Measurements from ENCODE around the gene MRPL20.

MRPL20 gene

DNA sequence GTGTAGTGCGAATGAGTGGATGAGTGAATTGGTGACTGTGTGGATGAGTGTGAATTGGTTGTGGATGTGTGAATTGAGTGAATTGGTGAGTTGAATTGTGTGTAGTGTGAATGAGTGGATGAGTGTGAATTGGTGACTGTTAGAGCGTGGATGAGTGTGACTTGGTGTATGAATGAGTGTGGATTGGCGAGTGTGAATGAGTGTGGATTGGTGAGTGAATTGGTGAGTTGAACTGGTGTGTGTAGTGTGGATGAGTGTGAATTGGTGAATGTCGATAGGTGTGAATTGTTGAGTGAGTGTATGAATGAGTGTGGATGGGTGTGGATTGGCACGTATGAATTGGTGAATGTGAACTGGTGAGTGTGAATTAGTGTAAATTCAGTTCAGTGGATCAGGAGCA is 39.8 kb downstream of the MRPL20 start:
- DNase-seq (ENCODE audit: extremely low spot score), result no peak
- no peak for TF ChIP-seq ARNT (IDR thresholded peaks at IDR 0.05)
- CTCF ChIA-PET, result no interaction called here
- POLR2A ChIA-PET, result no interaction called here

DNA sequence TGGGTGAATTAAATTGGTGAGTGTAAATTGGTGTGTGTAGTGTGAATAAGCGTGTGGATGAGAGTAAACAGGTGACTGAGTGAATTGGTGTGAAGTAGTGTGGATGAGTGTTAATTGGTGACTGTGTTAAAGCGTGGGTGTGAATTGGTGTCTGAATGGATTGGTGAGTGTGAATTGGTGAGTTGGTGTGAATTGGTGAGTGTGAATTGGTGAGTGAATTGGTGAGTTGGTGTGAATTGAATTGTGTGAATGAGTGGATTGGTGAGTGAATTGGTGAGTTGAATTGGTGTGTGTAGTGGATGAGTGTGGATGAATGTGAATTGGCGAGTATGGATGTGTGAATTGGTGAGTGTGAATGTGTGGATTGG is 40.4 kb downstream of the MRPL20 start:
- DNase-seq (ENCODE audit: extremely low spot score), result no peak
- POLR2A ChIA-PET, result no interaction called here
- CTCF ChIA-PET, result no interaction called here
- no peak for TF ChIP-seq L3MBTL2 (conservative IDR thresholded peaks at IDR 0.05)
- no peak for TF ChIP-seq FOXA1 (IDR thresholded peaks at IDR 0.05)
- no peak for TF ChIP-seq ELF4 (IDR thresholded peaks at IDR 0.05)
- no peak for TF ChIP-seq FOXM1 (IDR thresholded peaks at IDR 0.05; ENCODE audit: borderline replicate concordance)
- no peak for TF ChIP-seq SP1 (IDR thresholded peaks at IDR 0.05)
- TF ChIP-seq NFRKB (IDR thresholded peaks at IDR 0.05), result no peak
- no peak for TF ChIP-seq BHLHE40 (IDR thresholded peaks at IDR 0.05; ENCODE audit: borderline replicate concordance)
- no peak for TF ChIP-seq ZNF384 (IDR thresholded peaks at IDR 0.05)
- TF ChIP-seq, protein P1, sequence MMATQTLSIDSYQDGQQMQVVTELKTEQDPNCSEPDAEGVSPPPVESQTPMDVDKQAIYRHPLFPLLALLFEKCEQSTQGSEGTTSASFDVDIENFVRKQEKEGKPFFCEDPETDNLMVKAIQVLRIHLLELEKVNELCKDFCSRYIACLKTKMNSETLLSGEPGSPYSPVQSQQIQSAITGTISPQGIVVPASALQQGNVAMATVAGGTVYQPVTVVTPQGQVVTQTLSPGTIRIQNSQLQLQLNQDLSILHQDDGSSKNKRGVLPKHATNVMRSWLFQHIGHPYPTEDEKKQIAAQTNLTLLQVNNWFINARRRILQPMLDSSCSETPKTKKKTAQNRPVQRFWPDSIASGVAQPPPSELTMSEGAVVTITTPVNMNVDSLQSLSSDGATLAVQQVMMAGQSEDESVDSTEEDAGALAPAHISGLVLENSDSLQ (IDR thresholded peaks at IDR 0.05), result no peak
- TF ChIP-seq SUZ12 (IDR thresholded peaks at IDR 0.05), result no peak
- no peak for TF ChIP-seq FOXK2 (IDR thresholded peaks at IDR 0.05)
- no peak for TF ChIP-seq LEF1 (IDR thresholded peaks at IDR 0.05; ENCODE audit: borderline replicate concordance)
- no peak for TF ChIP-seq ARNT (IDR thresholded peaks at IDR 0.05)
- TF ChIP-seq HDGF (IDR thresholded peaks at IDR 0.05; ENCODE audit: borderline replicate concordance), result no peak
- no peak for TF ChIP-seq CTBP1 (IDR thresholded peaks at IDR 0.05; ENCODE audit: borderline replicate concordance)

DNA sequence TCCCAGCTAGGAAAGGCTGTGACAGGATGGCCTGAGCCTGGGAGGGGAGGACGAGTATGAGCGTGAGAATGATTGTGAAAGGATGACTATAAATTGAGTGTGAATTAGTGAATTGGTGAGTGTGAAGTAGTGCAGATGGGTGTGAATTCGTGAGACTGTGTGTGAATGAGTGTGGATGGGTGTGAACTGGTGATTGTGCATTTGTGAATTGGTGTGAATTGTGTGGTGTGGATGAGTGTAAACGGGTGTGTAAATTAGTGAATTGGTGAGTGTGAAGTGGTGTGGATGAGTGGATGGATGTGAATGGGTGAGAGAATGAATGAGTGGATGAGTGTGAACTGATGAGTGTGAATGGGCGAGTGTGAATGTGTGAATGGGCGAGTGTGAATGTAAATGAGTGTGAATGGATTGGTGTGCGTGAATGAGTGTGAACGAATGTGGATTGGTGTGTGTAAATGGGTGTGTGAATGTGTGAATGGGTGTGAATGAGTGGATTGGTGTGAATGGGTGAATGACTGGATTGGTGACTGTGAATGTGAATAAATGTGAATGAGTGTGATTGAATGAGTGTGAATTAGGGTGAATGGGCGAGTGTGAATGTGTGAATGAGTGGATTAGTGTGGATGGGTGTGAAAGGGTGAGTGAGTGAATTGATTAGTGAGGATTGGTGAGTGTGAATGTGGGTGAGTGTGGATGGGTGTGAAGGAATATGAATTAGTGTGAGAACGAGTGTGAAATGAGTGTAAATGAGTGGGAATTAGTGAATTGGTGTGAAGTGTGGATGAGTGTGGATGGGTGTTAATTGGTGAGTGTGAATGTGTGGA is 41.0 kb downstream of the MRPL20 start:
- POLR2A ChIA-PET, result interaction anchor here (0.8 kb wide), 1 partner anchor 8 kb away, joined by 3 read pairs; no protein-coding TSS in a partner anchor

DNA sequence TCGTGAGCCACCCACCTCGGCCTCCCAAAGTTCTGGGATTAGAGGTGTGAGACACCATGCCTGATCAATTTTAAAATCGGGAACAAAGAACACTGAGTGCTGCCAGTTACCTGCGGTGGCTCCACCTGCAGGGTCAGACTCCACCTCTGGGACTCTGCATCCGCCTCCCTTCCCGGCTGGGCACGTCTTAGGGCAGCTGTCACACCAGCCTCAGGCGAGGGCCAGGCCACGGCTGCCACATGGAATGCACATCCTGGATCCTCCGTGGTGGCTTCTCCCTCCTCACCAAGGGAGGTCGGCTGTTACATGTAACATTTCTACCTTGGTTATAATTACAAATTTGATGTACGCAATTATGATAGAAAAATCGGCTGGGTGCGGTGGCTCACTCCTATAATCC is 42.8 kb downstream of the MRPL20 start:
- ChIA-PET POLR2A (no interaction called here), CTCF (interaction anchor here (0.6 kb wide), 1 partner anchor 262 kb away, joined by 3 read pairs; no protein-coding TSS in a partner anchor)
- no peak for TF ChIP-seq FOXK2 (IDR thresholded peaks at IDR 0.05)
- no peak for TF ChIP-seq SUZ12 (IDR thresholded peaks at IDR 0.05)
- TF ChIP-seq L3MBTL2 (conservative IDR thresholded peaks at IDR 0.05), result no peak
- no peak for TF ChIP-seq TARDBP (IDR thresholded peaks at IDR 0.05)
- no peak for TF ChIP-seq ELF4 (IDR thresholded peaks at IDR 0.05)
- TF ChIP-seq BHLHE40 (IDR thresholded peaks at IDR 0.05; ENCODE audit: borderline replicate concordance), result no peak
- no peak for TF ChIP-seq ARNT (IDR thresholded peaks at IDR 0.05)
- no peak for TF ChIP-seq FOXA1 (IDR thresholded peaks at IDR 0.05)
- TF ChIP-seq, protein P1 (IDR thresholded peaks at IDR 0.05), result no peak
- TF ChIP-seq CTBP1 (IDR thresholded peaks at IDR 0.05; ENCODE audit: borderline replicate concordance), result no peak
- no peak for TF ChIP-seq FOXM1 (IDR thresholded peaks at IDR 0.05; ENCODE audit: borderline replicate concordance)
- TF ChIP-seq ZNF384 (IDR thresholded peaks at IDR 0.05), result no peak
- TF ChIP-seq LEF1 (IDR thresholded peaks at IDR 0.05; ENCODE audit: borderline replicate concordance), result no peak
- no peak for DNase-seq (ENCODE audit: extremely low spot score)

More for the DNA sequence above, 41.0 kb downstream of the MRPL20 start:
- no peak for TF ChIP-seq ARNT (IDR thresholded peaks at IDR 0.05)
- no peak for TF ChIP-seq FOXA1 (IDR thresholded peaks at IDR 0.05)
- TF ChIP-seq, protein P1 (IDR thresholded peaks at IDR 0.05), result no peak
- TF ChIP-seq SUZ12 (IDR thresholded peaks at IDR 0.05), result no peak
- TF ChIP-seq TARDBP (IDR thresholded peaks at IDR 0.05), result peak; percentile 47; the same call in 1 of the 2 replicates
- CTCF ChIA-PET, result no interaction called here
- DNase-seq (ENCODE audit: extremely low spot score), result no peak

DNA sequence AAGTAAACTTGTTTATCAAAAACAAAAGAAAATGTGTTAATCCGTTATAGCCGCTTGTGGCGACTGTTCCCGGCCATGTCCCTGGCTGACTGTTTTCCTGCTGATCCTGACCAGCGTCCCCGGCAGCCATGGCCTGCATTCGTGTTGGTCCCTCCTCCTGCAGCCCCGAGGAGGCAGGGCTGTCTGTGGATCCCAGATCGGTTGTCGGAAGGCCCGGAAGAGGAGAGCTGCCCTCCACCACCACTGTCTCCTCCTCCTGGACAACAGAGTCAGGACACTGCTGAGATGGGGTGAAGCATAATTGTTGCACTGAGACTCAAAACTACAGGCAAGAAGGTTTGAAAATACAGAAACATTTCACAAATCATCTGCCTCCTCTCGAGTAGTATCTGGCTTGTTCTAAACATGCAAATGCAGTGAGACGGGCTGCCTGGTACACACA is 45.1 kb downstream of the MRPL20 start:
- no peak for TF ChIP-seq FOXA1 (IDR thresholded peaks at IDR 0.05)
- TF ChIP-seq LEF1 (IDR thresholded peaks at IDR 0.05; ENCODE audit: borderline replicate concordance), result no peak
- no peak for TF ChIP-seq ZNF384 (IDR thresholded peaks at IDR 0.05)
- no peak for TF ChIP-seq FOXM1 (IDR thresholded peaks at IDR 0.05; ENCODE audit: borderline replicate concordance)
- TF ChIP-seq ARNT (IDR thresholded peaks at IDR 0.05), result no peak
- no peak for TF ChIP-seq ELF4 (IDR thresholded peaks at IDR 0.05)
- no peak for TF ChIP-seq NFRKB (IDR thresholded peaks at IDR 0.05)
- no peak for TF ChIP-seq BHLHE40 (IDR thresholded peaks at IDR 0.05; ENCODE audit: borderline replicate concordance)
- TF ChIP-seq HDGF (IDR thresholded peaks at IDR 0.05; ENCODE audit: borderline replicate concordance), result no peak
- TF ChIP-seq, protein P1 (IDR thresholded peaks at IDR 0.05), result no peak
- TF ChIP-seq TARDBP (IDR thresholded peaks at IDR 0.05), result no peak
- TF ChIP-seq CTBP1 (IDR thresholded peaks at IDR 0.05; ENCODE audit: borderline replicate concordance), result no peak
- TF ChIP-seq FOXK2 (IDR thresholded peaks at IDR 0.05), result no peak
- no peak for TF ChIP-seq L3MBTL2 (conservative IDR thresholded peaks at IDR 0.05)
- TF ChIP-seq SP1 (IDR thresholded peaks at IDR 0.05), result no peak
- TF ChIP-seq SUZ12 (IDR thresholded peaks at IDR 0.05), result no peak
- CTCF ChIA-PET, result no interaction called here
- POLR2A ChIA-PET, result no interaction called here
- no peak for DNase-seq (ENCODE audit: extremely low spot score)
